H4 (cell line): ENCODE data around the gene IFITM10. TPM values are rescaled to one million over a fixed set of nuclear protein-coding genes. Genes with fewer than 3 reads are reported as not detected.
A peak's percentile ranks its signal among the peaks of the same experiment; 100 is the strongest.
"Not testable (repeated sequence)": the region's sequence is repeated elsewhere in the genome, so short reads cannot be mapped to it uniquely, and the experiment has no call there.

Experiments
- DNase-seq: peaks from one replicate; pipeline ENCODE4 v3.0.0-alpha.2; 2015; ENCODE audit warnings: low spot score
- total RNA-seq: library from RNA; depleted of rRNA; stranded (reverse); fragments of >200 nt; shearing (Covaris generic); gene quantifications from 2 replicates; pipeline ENCODE4 v1.2.3, GENCODE V29; 2014

IFITM10 gene
- total RNA-seq, 1 experiment from 2014 or later = 2.0 TPM

DNA sequence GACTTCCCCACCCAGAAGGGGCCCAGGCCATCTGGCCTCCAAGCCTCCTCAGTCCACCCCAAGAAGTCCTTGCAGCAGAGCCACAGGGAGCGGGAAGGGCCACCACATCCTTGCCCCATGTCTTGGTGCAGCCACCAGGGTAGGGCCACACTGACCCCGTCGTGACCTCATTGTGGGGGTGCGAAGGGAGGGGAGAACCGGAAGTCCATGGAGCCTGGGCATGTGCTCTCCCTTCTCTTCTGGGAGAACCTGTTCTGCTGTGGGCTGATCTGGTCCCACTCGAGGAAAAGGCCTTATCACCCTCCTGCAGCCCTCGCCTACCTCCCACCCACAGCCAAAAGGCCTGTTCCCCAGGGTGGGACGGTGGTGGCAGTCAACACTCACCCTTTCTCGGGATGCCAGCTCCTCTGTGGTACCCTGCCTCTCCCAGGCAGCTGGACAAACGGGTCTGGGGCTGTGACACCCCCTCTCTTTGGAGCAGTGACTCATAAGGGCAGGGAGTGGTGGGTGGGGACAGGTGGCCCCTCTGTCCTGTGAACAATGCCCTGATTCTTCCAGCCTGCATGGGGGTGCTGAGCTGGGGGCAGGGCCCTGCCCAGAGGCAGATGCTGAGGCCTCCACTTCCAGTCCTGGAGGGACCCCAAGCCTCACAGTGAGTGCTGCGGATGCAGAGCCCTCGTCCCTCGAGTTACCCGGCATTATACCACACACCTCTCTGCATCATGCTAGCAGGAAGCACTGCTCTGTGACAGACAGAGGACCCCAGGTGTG lies 27.9 kb upstream of the IFITM10 start:
- DNase-seq = no peak

DNA sequence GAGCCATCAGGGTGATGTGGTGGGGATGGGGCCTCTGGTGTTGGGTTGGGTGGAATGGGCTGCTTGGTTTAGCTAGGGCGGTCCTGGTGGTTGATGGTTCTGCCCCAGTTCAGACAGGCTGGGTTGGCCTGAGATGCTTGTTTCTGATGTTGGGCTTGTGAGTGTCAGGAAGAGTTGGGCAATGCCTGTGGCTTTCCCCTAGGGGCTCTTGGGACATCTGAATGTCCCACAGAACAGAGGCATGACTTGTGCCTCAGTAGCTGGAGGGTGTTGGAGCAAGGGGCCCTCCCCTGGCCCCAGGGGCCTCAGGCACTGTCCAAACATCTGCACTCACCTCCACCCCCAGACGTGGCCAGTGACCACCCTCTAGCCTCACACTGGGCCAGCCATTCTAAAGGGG lies 27.3 kb upstream of the IFITM10 start:
- no peak for DNase-seq

DNA sequence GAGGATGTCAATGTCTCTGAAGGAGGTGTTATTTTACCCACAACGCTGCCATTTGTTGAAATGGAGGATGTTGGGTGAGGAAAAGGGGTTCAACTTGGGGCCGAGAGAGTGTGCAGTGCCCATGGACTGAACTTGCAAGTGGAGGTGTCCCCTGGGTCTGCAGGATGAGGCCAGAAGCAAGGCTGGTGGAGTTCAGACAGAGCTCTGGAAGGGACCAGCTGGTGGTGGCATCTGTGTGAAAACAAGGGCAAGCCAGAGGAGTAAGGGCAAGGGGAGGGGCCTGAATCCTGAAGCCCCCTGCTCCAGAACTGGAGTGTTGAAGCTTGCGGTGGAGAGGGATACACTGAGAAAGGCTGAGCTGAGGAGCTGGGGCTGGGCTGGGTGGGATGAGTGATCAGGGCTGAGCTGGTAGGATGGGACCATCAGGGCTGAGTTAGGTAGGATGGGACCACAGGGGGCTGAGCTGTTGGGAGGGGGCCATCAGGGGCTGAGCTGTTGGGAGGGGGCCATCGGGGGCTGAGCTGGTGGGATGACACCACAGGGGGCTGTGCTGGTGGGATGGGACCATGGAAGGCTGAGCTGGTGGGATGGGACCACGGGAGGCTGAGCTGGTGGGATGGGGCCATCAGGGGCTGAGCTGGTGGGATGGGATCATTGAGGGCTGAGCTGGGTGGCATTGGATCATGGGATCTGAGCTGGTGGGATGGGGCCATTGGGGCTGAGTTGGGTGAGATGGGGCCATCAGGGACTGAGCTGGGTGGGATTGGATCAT lies 26.7 kb upstream of the IFITM10 start:
- no peak for DNase-seq

DNA sequence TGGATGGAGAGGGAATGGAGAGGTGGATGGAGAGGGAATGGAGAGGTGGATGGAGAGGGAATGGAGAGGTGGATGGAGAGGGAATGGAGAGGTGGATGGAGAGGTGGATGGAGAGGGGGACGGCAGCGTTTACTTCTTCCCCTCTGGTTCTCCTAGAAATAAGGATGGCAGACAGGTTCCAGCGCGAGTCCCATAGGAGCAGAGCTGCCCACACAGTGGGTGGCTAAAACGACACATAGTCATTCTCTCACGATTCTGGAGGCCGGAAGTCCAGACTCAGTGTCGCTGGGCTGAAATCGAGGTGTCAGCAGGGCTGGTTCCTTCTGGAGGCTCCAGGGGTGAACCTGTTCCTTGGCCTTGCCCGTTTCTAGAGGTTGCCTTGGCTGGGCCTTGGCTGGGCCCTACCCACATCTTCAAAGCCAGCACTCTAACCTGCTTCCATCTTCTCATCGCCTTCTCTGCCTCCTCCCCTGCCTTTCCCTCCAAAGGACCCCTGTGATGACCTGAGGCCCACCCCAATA lies 26.0 kb upstream of the IFITM10 start:
- DNase-seq = no peak

DNA sequence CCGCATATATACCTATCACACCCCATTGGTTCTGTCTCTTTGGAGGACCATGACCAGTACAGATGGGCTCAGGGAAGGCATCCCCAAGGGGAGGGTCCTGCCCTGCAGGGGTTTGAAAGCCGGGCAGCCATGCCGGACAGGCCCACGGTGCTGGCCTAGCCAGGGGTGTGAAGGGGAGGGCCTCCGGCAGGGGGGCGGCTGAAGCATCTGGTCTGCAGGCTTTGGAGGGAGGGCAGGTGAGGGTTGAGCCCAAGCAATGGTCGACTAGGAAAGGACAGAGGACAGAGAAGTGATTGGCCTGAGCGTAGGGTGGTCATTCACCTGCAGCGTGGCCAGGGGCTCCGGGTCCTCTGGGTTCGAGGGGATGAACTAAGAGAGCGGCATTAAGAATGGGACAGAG lies 24.5 kb upstream of the IFITM10 start:
- DNase-seq = no peak

DNA sequence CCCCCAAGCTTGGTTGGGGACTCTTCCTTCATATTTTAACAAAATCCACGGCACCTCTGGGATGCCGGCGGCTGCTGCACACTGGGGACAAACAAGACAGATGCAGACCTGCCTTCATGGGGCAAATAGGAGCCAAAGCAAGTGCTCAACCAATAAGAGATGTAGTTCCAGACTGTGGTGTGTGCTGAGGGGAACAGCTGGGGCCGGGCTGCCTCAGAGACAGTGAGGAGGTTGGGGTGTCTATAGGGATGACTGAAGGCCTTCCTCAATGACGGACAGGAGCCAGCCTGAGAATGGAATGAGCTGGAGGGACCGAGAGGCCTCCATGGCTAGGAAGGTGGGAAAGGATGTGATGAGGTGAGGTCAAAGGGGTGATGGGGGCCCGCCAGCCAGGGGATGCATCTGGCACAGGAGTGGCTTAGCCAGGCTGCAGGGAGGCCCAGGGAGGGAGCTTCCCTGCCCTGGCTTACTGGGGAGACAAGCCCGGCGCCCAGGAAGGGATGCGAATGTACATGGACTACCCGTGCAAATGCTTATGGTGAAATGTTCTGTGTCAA lies 23.7 kb upstream of the IFITM10 start:
- DNase-seq = no peak

DNA sequence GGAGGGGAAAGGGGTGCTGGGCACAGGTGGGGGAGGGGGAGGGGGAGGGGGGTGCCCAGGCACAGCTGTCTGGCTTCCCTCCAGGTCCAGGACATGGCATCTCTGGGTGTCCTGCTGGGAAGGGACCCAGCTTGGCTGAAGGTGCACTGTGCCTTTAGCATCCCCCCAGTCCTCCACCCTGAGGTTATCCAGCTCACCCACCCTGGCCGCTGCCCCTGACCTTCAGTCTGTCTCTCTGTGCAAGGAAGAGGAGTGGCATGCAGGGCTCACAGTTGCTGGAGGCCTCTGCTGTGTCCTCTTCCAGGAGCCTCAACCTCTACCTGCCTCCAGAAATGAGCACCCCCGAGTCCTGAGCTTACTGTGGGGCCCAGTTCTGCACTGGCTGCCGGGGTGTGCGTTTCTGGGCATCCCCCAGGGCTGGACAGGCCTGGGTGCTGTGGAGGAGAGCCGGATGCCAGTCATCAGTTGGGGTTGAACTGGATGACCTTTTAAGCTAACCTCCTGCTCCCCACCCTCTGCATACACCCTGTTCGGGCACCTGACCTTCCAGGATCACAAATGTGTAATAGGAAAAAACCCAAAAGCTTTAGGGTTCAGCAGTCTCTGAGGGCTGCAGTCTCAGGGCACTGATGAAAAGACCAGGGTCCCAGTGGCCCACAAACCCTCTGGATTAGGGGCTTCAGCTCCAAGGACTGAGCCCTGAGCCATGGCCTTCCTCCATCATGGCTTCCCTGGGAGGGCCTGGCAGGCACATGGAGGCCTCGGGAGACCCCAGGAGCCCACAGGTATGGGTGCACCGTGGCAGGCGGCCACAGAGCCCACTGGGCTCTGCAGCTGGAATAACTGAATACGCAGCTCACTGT lies 23.0 kb upstream of the IFITM10 start:
- no peak for DNase-seq

DNA sequence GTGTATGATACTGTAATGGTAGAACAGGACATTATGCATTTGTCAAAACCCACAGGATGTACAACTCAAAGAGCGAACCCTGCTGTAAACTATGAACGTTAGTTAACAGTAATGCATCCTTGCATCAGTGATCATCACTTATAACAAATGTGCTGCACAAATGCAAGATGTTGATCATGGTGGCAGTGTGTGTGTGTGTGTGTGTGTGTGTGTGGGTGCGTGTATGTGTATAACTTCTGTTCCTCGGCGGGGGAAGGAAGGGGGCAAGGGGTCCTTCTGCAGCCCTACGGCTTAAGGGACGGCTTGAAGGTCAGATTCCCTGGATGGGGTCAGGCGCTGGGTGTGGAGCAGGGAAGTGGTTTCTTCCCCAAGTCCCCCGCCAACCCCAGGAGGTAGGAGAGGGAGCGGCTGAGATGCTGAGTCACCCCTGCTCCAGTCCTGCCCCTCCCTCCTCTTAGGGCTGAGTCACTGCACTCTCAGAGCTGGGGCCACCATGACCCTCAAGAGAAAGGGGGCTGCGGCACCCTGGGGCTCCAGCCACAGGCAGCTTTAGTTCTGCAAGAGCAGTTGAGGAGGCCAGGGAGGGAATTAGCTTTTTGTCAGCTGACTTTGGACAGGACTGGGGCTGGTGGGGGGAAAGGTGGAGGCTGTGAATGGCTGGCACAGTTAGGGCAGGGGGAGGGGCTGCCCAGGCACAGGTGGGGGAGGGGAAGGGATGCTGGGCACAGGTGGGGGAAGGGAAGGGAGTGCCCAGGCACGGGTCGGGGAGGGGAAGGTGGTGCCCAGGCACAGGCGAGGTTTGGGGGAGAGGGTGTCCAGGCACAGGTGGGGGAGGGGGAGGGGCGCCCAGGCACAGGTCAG lies 22.1 kb upstream of the IFITM10 start:
- DNase-seq = peak; percentile 97

DNA sequence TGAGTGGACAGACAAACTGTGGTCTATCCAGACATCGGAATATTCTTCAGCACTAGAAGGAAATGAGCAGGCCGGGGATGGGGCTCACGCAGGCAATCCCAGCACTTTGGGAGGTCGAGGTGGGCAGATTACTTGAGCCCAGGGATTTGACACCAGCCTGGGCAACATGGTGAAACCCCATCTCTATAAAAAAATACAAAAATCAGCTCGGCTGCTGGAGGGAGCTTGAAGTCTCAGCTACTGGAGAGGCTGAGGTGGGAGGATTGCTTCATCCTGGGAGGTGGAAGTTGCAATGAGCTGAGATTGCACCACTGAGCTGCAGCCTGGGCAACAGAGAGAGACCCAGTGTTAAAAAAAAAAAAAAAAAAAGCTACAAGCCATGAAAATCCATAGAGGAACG lies 21.3 kb upstream of the IFITM10 start:
- peak; percentile 79 for DNase-seq

DNA sequence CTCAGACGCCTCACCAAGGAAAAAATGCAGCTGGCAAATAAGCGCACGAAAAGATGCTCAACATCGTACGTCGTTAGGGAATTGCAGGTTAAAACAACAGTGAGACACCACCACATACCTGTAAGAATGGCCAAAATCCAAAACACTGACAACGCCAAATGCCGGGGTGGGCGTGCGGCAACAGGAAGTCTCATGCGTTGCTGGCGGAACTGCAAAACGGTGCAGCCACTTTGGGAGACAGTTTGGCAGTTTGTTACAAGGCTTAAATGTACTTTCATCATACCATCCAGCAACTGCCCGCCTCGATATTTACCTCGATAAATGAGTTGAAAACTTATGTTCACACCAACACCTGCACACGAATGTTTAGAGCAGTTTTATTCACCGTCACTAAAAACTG lies 20.9 kb upstream of the IFITM10 start:
- no peak for DNase-seq

DNA sequence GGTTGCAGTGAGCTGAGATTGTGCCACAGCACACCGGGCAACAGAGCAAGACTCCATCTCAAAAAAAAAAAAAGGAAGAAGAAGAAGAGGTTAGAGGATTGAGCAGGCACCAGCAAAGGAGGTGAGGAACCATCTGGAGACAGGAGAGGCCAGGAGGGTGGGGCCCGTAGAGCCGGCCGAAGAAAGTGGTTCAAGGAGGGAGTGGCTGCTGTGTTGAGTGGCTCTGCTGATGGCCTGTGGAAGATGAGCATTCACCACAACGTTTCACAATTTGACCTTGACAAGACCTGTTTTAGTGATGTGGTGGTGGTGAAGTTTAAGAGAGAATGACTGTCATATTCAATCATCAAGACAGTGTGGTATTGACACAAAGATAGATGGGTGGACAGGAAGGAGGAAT lies 20.1 kb upstream of the IFITM10 start:
- DNase-seq = no peak

DNA sequence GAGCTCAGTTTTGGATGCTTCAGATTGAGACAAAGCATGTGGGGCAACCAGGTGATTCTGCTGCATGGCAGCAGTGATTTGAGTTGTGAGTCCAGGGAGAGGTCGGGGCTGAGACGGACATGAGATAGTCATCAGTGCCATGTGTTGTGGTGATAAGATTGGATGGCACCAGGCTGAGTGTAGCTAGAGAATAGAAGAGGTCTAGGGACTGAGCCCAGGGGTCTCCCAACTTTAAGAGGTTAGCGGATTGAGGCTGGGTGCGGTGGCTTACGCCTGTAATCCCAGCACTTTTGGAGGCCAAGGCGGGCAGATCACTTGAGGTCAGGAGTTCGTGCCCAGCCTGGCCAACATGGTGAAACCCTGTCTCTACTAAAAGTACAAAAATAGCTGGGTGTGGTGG lies 19.7 kb upstream of the IFITM10 start:
- DNase-seq = no peak

DNA sequence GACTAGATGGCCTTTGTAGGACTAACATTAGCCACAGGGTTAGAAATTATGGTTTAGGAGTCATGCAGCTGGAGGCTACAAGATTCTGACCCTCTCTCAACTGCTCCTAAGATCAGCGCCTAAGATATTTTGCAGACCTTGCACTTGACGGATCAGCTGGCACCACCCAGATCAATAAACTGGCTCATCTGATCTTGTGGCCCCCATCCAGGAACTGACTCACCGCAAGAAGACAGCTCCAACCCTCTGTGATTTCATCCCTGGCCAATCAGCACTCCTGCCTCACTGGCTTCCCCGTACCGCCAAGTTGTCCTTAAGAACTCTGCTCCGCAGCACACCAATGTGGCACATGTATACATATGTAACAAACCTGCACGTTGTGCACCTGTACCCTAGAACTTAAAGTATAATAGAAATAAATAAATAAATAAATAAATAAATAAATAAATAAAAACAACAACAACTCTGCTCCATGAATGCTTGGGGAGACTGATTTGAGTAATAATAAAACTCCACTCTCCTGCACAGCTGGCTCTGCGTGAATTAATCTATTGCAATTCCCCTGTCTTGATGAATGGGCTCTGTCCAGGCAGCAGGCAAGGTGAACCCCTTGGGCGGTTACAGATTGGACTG lies 19.0 kb upstream of the IFITM10 start:
- not testable (repeated sequence) for DNase-seq

DNA sequence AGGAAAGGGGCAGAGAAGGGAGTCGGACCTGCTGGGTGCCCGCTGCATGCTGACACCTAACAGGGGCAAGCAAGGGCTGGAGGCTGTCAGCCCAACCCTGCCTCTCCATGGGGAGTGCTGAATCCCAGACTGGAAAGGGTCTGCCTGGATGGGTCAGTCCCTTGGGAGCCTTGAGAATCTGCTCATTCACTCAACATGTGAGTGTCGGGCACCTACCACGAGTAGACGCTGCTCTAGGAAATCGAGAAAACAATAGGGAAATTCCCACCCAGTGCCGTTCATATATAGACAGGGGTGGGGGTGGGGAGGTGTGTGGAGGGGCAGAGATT lies 17.7 kb upstream of the IFITM10 start:
- no peak for DNase-seq

DNA sequence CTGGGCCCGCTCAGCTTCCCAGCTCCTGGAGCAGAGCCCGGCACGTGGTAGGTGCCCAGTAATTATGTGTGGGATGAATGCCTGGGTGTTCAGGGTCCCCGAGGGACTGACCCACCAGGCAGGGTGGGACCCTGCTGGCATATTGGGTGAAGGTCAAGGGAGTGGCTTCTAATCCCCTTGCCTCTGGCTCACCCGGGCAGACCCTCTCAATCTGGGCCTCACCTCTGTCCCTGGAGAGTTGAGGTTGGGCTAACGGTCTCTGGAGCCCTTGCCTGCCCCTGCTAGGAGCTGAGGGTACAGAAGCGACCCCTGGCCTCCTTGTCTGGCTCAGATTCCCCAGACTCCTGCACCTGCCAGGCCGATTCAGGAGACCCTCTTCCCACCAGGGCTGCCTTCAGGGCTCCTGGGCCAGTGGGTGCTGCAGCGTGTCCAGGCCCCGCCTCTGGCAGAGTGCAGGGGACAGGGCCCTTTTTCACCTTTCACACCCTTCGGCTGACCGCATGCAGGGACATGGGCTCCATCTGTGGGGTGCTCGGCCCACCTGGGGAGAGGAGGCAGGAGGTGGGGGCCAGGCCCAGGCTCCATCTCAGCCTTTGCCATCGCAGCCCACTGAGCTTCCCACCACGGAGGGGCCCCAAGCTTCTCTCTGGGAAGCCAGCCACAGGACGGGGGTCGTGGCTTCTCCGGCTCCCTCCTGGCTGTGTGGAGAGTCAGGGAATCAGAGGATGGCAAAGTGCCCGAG lies 17.2 kb upstream of the IFITM10 start:
- DNase-seq = no peak

DNA sequence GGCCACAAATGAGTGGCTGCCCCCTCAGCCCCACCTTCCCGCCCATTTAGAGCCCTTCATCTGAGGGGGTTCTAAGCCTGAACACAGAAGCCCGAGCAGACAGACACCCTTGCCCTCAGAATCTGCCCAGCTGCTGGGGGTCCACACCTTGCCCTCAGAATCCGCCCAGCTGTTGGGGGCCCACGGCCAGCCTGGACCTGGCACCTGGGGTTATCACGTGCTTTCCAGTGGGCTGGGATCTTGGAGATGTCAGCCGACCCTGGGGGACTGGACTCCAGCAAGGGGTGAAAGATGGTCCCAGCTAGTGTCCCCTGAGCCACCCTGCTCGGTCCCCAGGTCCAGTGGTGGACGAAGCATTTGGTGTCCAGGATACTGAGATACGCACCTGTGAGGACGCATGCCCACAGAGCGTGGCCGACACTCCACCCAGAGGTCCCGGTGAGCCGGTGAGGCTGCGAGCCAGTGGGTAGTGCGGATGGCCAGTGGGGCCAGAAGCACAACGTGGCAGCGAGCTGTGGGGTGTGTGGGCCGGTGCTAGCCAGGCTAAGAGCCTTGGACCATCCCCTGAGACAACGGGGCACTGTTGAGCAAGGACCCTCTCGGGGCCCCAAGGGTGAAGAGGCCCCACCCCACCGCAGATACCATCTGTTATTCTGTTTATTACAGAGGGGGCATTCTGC lies 16.5 kb upstream of the IFITM10 start:
- DNase-seq = no peak

DNA sequence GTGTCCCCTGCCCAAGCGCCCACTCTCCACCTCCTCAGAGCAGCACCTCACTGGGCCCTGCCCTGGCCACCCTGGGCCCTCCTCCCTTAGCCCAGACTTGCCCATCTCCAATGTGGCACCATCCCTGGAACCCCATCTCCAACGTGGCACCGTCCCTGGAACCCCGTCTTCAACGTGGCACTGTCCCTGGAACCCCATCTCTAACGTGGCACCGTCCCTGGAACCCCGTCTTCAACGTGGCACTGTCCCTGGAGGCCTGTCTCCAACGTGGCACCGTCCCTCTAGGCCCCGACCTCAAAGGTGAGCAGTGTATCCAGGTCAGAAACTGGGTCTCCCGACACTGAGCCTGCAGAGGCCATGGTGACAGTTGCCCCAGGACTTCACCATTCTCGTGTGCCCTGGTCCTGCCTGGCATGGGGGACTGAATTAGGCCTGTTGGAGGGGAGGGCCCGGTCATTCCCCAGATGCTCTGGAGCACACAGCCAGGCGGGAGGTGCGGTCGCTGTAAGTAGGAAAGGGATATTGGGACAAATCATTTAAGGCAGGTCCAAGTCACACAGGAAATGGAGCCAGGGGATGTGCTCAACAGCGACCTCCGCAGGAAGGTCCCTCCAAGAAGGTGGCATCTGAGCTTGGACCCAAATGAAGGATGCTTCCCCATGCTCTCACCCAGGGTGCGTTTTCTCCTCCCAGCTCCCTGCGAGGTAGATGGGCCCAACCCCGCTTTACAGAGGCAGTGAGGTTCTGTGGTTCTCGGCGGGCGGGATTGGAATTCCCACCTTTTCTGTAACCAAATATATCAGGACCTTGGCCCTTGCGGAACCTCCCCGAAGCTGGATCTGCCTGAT lies 15.7 kb upstream of the IFITM10 start:
- no peak for DNase-seq
